ENCODE measurements around the gene CHP1. TPM values are rescaled to one million over a fixed set of nuclear protein-coding genes. Genes with fewer than 3 reads are reported as not detected.
A peak's percentile ranks its signal among the peaks of the same experiment; 100 is the strongest.

Gene CHP1
- total and polyA plus RNA-seq, 8 donors: 51.2 to 207 (median 59.0) TPM

DNA sequence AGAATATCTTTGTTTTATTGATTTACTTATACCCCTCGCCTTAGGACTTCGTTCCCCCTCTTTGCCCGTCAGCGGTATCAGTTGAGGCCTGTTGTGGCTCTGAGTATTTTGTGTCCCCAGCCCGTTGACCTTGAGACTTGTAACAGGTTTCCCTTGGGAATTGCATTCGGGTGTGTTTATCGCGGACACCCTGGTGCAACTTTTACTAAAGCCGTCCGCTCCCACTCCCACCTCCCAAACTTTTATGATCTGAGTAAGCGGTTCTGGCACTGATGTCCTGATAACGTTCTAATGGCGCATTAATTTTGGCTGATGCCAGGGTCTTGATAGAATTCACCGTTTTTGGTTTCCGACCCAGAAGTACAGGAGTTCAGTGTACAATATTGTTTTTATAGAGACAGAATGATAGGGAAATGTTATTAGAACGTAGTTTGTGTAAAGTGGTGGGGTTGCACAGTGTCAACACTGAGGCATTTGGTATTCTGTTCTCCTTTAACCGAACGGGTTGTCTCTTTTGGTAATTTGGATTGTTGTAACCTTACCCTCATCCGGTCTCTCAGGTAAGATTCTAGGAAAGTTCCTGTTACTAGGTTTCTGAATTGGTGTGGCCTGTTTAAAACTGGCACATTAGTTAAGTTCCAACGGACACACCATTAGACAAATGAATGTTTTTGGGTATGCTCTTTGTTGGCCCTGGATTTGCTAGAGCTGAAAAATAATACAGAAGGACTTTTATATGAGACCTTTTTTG lies 53.5 kb downstream of the CHP1 start:
- Histone ChIP-seq H3K27ac (peak overlapping the region; percentile 80 to 90), H3K9me3 (no peaks in the 10 kb centered on the region), H3K4me1 (peaks cover 0 to 47% of the 10 kb centered on the region in 2 donors), H3K27me3 (no peaks in the 10 kb centered on the region), H3K4me3 (peak overlapping the region; percentile 80 to 95), H3K36me3 (peaks cover 0 to 50% of the 10 kb centered on the region in 2 donors)
- DNase-seq (peak in 2 of 4 donors; percentile 23 to 30), ATAC-seq (peak; percentile 6)
- TF ChIP-seq, protein P1, sequence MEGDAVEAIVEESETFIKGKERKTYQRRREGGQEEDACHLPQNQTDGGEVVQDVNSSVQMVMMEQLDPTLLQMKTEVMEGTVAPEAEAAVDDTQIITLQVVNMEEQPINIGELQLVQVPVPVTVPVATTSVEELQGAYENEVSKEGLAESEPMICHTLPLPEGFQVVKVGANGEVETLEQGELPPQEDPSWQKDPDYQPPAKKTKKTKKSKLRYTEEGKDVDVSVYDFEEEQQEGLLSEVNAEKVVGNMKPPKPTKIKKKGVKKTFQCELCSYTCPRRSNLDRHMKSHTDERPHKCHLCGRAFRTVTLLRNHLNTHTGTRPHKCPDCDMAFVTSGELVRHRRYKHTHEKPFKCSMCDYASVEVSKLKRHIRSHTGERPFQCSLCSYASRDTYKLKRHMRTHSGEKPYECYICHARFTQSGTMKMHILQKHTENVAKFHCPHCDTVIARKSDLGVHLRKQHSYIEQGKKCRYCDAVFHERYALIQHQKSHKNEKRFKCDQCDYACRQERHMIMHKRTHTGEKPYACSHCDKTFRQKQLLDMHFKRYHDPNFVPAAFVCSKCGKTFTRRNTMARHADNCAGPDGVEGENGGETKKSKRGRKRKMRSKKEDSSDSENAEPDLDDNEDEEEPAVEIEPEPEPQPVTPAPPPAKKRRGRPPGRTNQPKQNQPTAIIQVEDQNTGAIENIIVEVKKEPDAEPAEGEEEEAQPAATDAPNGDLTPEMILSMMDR (IDR thresholded peaks at IDR 0.05): no peak
- intact Hi-C loops (cut with DNase I): no loop called here

DNA sequence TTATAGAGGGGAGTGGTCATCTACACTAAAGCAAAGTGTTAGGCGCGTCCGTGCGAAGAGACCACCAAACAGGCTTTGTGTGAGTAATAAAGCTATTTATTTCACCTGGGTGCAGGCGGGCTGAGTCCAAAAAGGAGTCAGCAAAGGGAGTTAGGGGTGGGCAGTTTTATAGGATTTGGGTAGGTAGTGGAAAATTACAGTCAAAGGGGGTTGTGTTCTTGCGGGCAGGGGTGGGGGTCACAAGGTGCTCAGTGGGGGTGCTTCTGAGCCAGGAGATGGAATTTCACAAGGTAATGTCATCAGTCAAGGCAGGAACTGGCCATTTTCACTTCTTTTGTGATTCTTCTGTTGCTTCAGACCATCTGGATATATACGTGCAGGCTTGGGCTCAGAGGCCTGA lies 54.2 kb downstream of the CHP1 start:
- H3K4me3 ChIP-seq: peak overlapping the region; percentile 80 to 95
- ATAC-seq: no peak
- H3K4me1 ChIP-seq: peaks cover 0 to 53% of the 10 kb centered on the region in 2 donors
- no peaks in the 10 kb centered on the region for H3K9me3 ChIP-seq
- H3K27me3 ChIP-seq: no peaks in the 10 kb centered on the region
- no peak for DNase-seq
- intact Hi-C loops (cut with DNase I): no loop called here
- TF ChIP-seq, protein P1 (IDR thresholded peaks at IDR 0.05): no peak
- peaks cover 0 to 43% of the 10 kb centered on the region in 2 donors for H3K36me3 ChIP-seq
- peak overlapping the region; percentile 80 to 90 for H3K27ac ChIP-seq

DNA sequence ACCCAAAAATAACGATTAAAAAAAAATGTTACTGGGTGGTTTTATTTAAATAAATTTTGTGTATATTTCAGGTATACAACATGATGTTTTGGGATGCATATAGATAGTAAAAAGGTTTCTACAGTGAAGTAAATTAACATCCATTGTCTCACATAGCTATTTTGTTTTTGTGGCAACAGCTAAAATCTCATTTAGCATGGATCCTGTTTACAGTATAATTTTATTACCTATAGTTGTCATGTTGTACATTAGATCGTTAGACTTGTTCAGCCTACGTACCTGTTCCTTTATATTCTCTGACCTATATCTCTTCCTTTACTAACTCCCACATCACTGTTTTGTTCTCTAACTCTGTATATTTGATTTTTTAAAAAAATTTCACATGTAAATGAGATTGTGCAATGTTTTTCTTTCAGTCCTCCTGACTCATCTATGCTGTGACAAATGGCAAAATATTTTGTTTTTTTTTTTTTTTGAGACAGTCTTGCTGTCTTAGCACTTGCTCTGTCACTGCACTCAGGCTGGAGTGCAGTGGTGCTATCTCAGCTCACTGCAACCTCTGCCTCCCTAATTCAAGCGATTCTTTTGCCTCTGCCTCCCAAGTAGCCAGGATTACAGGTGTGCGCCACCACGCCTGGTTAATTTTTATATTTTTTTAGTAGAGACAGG lies 55.7 kb downstream of the CHP1 start:
- no peak overlapping the region for H3K4me3 ChIP-seq
- H3K9me3 ChIP-seq: no peaks in the 10 kb centered on the region
- peak overlapping the region; percentile 2 to 37 for H3K27ac ChIP-seq
- H3K27me3 ChIP-seq: no peaks in the 10 kb centered on the region
- peaks cover 0 to 45% of the 10 kb centered on the region in 2 donors for H3K36me3 ChIP-seq
- DNase-seq (no peak), ATAC-seq (no peak)
- intact Hi-C loops (cut with DNase I): no loop called here
- TF ChIP-seq, protein P1 (IDR thresholded peaks at IDR 0.05): no peak
- H3K4me1 ChIP-seq: peaks cover 0 to 68% of the 10 kb centered on the region in 2 donors

DNA sequence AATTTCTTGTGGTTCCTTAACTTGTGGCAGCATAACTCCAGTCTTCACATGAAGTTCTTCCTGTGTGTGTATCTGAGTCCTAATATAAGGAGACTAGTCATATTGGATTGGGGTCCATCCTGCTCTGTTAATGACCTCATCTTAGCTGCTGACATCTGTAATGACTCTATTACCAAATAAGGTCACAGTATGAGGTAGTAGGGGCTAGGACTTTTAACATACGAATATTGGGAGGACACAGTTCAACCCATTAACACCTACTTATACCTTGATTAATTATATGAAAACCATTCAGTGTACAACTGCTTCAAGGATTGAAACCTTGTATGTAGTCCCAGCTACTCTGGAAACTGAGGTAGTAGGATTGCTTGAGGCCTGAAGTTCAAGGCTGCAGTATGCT lies 57.4 kb downstream of the CHP1 start:
- TF ChIP-seq, protein P1 (IDR thresholded peaks at IDR 0.05): no peak
- Histone ChIP-seq H3K4me3 (no peak overlapping the region), H3K9me3 (no peaks in the 10 kb centered on the region), H3K4me1 (peaks cover 0 to 65% of the 10 kb centered on the region in 2 donors), H3K27ac (no peak overlapping the region), H3K27me3 (no peaks in the 10 kb centered on the region), H3K36me3 (peaks cover 0 to 58% of the 10 kb centered on the region in 2 donors)
- intact Hi-C loops (cut with DNase I): no loop called here
- DNase-seq (no peak), ATAC-seq (no peak)

DNA sequence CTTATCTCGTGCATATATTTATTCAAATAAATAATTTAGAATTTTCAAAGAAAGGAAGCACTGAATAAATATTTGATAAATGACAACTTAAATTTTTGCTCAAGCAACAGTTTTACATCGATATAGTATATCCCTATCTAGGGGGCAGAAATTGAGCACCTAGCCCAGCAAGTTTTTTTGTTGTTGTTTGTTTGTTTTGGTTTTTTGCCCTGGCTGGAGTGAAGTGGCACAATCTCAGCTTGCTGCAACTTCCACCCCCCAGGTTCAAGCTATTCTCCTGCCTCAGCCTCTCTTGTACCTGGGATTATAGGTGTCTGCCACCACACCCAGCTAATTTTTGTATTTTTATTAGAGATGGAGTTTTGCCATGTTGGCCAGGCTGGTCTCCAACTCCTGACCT lies 58.9 kb downstream of the CHP1 start:
- Histone ChIP-seq H3K9me3 (no peaks in the 10 kb centered on the region), H3K4me3 (no peak overlapping the region), H3K27me3 (no peaks in the 10 kb centered on the region), H3K36me3 (peaks cover 0 to 70% of the 10 kb centered on the region in 2 donors), H3K27ac (no peak overlapping the region), H3K4me1 (peaks cover 0 to 62% of the 10 kb centered on the region in 2 donors)
- ATAC-seq (no peak), DNase-seq (no peak)
- intact Hi-C loops (cut with DNase I): no loop called here
- TF ChIP-seq, protein P1 (IDR thresholded peaks at IDR 0.05): no peak
